HUES6 (cell line): Measurements from ENCODE around the gene THEM4.

ENCODE experiments used
- H3K27ac ChIP-seq: 2 replicates; pipeline ENCODE4 v1.7.0; 2013; ENCODE audit warnings: low read depth, mild to moderate bottlenecking, low read length, inconsistent platforms
- H3K27me3 ChIP-seq: 2 replicates; pipeline ENCODE4 v1.6.1; 2013; ENCODE audit warnings: low read length; ENCODE audit not compliant: control insufficient read depth, insufficient read depth
- H3K36me3 ChIP-seq: 2 replicates; pipeline ENCODE4 v1.6.1; 2013; ENCODE audit warnings: low read length; ENCODE audit not compliant: control insufficient read depth, insufficient read depth
- H3K4me1 ChIP-seq: 2 replicates; pipeline ENCODE4 v1.6.1; 2013; ENCODE audit warnings: low read length; ENCODE audit not compliant: control insufficient read depth, insufficient read depth
- H3K4me3 ChIP-seq: 2 replicates; pipeline ENCODE4 v1.5.1; 2013; ENCODE audit warnings: low read depth, low read length
- H3K9ac ChIP-seq: one replicate; pipeline ENCODE4 v1.6.1; 2013; ENCODE audit warnings: mild to moderate bottlenecking, low read length
- H3K9me3 ChIP-seq: 2 replicates; pipeline ENCODE4 v1.6.1; 2013; ENCODE audit warnings: low read depth, low read length; ENCODE audit not compliant: control insufficient read depth, insufficient read depth

The THEM4 gene

DNA sequence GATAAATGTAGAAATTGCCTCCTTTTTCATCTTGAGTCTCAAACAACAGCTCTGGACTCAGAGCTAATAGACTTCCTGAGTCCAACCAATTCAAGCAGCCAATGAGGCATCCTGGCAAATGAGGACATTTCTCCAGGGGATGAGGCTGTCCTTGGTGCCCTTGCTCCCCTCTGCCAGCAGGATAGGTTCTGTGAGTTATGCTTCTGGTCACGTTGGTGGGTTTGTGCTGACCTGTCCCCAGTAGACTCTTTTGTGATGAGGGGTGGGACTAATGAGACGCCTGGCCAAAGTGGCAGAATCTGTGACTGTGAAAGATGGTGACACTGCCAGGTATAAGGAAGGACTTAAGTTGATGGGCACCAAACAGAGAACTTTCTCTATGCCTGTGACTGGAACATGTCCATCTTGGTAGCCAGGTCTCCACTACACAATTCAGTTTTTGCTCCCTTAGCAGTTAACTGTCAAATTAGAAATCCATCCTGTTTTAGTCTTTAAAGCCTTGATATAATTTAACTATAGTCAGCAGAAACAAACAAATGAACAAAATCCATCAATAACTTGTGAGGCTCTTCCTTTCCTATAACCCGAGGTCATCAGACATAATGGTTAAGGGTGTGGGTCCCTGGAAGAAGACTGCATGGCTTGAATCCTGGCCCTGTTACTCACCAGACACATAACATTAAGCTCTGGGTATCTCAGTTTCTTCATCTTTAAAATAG lies 35.7 kb upstream of the THEM4 start:
- Histone ChIP-seq H3K27me3 (no peaks in the 10 kb centered on the region), H3K9ac (no peak overlapping the region), H3K36me3 (no peaks in the 10 kb centered on the region), H3K9me3 (no peaks in the 10 kb centered on the region), H3K4me3 (no peak overlapping the region), H3K4me1 (peaks cover 34% of the 10 kb centered on the region), H3K27ac (peak overlapping the region; percentile 62; the same call in 1 of the 2 replicates)

DNA sequence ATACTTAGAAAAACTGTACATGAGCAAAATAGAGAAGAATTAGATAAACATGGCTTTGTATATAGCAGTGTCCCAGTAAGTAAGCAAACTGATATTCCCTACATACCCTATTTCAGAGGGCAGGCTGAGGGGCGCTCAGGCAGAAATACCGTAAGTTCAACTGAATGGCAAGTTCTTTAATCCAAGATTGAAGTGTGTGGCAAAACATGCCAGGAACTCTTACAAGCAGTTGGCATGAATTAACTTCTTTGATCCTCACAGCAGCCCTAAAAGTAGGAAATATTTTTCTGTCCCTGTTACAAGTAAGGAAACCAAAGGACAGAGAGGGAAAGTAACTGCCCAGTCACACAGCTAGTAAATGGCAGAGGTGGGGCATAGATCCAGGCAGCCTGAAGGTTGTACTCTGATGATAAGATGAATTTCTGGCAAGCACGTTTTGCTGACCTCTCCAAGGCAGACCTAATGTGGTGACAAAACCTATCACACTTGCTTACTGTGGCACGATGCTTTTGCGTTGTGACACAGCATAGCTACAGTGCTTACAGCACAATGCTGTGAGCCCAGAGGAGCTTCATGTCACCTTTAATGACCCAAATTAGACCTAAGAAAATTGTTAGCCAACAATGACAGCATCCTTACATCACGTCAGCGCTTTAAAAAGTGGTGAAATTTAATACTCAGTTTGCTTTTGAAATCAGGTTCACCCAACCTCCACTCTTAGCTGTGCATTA lies 35.0 kb upstream of the THEM4 start:
- no peaks in the 10 kb centered on the region for H3K27me3 ChIP-seq
- H3K9me3 ChIP-seq: no peaks in the 10 kb centered on the region
- H3K9ac ChIP-seq: no peak overlapping the region
- peaks cover 34% of the 10 kb centered on the region for H3K4me1 ChIP-seq
- H3K4me3 ChIP-seq: no peak overlapping the region
- H3K27ac ChIP-seq: no peak overlapping the region
- H3K36me3 ChIP-seq: no peaks in the 10 kb centered on the region

DNA sequence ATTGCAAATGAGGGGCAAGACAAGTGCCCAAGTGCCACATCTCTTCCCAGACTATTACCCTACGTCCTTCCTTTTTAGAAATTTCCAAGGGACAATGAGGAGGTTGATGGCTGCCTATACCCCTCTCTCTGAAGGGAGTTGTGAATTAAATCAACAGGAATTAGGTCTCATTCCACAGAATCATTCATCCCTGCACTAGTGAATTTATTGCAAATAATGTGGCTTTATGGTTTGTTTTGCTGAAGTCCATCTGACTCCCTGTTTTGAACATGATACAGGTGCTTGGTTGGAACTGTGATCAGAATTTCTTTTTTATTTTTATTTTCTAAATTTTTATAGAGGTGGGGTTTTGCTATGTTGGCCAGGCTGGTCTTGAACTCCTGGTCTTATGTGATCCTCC lies 34.3 kb upstream of the THEM4 start:
- H3K27ac ChIP-seq: no peak overlapping the region
- no peak overlapping the region for H3K4me3 ChIP-seq
- no peaks in the 10 kb centered on the region for H3K9me3 ChIP-seq
- H3K36me3 ChIP-seq: no peaks in the 10 kb centered on the region
- no peak overlapping the region for H3K9ac ChIP-seq
- no peaks in the 10 kb centered on the region for H3K27me3 ChIP-seq
- peaks cover 34% of the 10 kb centered on the region for H3K4me1 ChIP-seq

DNA sequence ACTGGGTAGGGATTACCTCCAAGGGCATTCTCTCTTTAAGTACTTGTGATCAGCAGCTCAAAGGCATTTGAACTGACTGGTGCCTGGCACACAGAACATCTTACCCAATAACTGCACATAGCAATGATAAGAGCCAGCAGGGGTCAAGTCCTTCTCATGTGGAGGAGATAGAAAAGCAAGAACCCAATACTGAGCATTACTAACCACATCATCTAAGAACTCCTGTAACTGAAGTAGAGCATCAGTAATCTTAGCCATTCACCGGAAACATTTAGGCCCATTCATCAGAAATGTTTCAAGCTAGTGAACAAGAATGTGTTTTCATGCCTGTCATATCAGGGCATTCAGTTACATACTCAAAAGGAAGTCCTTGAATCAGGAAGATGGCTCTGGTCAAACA lies 33.6 kb upstream of the THEM4 start:
- Histone ChIP-seq H3K9ac (no peak overlapping the region), H3K36me3 (no peaks in the 10 kb centered on the region), H3K4me1 (peaks cover 34% of the 10 kb centered on the region), H3K9me3 (no peaks in the 10 kb centered on the region), H3K4me3 (no peak overlapping the region), H3K27ac (no peak overlapping the region), H3K27me3 (no peaks in the 10 kb centered on the region)

DNA sequence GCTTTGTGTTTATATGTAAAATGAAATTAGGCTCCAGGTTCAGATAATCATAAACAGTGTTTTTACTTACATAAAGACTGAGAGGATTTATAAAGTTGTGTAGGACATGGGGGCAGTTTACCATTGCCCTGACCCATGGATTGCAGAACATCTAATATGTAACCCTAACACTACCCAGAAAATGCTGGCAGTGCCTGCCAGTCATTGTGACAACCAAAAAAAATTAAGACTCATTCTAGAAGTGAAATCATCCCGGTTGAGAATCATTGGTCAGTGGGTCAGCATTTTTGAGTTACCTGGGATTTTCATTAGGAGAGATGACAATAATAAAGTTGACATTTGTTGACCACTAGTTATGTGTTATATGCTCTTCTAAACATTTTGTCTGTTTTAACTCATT lies 31.2 kb upstream of the THEM4 start:
- no peaks in the 10 kb centered on the region for H3K27me3 ChIP-seq
- no peaks in the 10 kb centered on the region for H3K9me3 ChIP-seq
- no peak overlapping the region for H3K27ac ChIP-seq
- H3K9ac ChIP-seq: no peak overlapping the region
- no peak overlapping the region for H3K4me3 ChIP-seq
- H3K4me1 ChIP-seq: peaks cover 20% of the 10 kb centered on the region
- H3K36me3 ChIP-seq: no peaks in the 10 kb centered on the region

DNA sequence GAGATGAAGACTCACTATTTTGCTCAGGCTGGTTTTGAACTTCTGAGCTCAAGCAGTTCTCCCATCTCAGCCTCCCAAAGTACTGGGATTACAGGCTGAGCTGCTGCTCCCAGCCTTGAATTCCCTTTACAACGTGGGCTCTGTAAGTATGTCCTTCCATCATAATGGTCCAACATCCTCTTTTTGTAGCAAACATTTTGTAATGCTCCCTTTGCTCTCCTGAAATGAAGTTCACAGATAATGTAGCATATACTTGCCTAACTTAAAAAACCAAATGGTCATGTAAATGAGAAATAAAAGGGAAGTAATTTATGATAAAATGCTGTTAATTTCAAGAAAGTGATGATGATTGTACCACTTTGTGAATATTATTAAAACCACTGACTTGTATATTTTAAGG lies 30.5 kb upstream of the THEM4 start:
- Histone ChIP-seq H3K9ac (no peak overlapping the region), H3K27ac (no peak overlapping the region), H3K9me3 (no peaks in the 10 kb centered on the region), H3K36me3 (no peaks in the 10 kb centered on the region), H3K27me3 (no peaks in the 10 kb centered on the region), H3K4me1 (peaks cover 19% of the 10 kb centered on the region), H3K4me3 (no peak overlapping the region)

DNA sequence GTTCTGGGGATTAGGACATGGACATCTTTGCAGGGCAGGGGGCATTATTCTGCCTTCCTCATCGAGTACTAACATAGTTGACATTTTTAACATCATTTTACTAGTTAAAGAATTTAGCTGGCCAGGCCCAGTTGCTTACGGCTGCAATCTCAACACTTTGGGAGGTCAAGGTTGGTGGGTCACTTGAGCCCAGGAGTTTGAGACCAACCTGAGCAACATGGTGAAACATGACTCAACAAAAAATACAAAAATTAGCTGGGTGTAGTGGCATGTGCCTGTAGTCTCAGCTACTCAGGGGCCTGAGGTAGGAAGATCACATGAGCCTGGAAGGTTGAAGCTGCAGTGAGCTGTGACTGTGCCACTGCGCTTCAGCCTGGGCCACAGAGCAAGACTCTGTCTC lies 29.8 kb upstream of the THEM4 start:
- Histone ChIP-seq H3K9me3 (no peaks in the 10 kb centered on the region), H3K36me3 (no peaks in the 10 kb centered on the region), H3K4me1 (peaks cover 15% of the 10 kb centered on the region), H3K27me3 (no peaks in the 10 kb centered on the region), H3K4me3 (no peak overlapping the region), H3K27ac (no peak overlapping the region), H3K9ac (no peak overlapping the region)

DNA sequence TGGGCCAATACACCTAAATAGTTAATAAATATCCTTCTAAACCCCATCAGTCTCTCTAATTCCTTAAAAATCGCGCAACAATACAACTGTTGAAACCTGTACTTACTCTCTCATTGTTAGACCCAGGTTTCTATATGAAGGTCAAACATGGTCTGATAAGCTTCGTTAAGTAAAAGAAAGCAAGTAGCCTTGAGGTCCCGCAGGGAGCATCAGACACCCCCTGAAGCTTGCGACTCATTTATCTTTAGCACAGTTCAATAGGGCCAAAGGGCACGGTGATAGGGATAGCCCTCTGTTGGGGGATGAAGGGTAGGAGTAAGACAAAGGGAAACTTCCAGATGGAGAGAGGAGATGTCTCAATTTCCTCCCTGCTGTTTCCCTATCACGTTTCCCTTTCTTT lies 27.3 kb upstream of the THEM4 start:
- H3K9ac ChIP-seq: no peak overlapping the region
- no peaks in the 10 kb centered on the region for H3K27me3 ChIP-seq
- no peak overlapping the region for H3K27ac ChIP-seq
- peaks cover 15% of the 10 kb centered on the region for H3K4me1 ChIP-seq
- no peak overlapping the region for H3K4me3 ChIP-seq
- H3K9me3 ChIP-seq: no peaks in the 10 kb centered on the region
- H3K36me3 ChIP-seq: no peaks in the 10 kb centered on the region

DNA sequence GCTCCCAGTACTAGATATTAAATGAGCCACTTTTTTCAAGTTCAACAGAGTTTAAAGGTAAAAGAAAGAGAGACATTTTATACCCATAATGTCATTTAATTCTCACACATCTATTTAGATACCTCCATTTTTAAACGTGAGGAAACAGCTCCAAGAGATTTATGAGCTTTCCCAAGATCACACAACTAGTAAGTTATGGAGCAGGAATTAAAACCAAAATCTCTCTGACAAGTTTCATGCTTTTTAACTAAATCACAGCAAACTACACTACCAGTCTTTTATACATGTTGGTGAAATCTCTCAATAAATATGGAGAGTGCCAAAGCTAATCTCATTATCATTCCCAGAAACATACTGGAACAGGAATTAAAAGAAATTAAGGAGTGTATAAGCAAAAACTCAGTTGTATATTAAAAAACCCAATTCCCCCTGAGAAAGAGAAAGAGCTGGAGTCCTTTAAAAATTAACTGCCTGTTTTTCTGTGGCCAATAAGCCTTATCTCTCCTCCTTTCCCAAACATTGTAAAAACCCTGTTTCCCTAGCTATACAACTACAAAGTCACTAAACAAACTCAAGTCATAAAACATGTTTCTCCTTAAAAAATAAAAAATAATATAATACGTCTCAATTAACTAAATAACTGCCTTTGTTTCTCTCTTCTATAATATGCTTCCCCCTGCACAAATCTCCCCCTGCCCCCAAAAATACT lies 26.7 kb upstream of the THEM4 start:
- Histone ChIP-seq H3K36me3 (no peaks in the 10 kb centered on the region), H3K9me3 (no peaks in the 10 kb centered on the region), H3K27me3 (no peaks in the 10 kb centered on the region), H3K27ac (no peak overlapping the region), H3K4me3 (no peak overlapping the region), H3K4me1 (peaks cover 10% of the 10 kb centered on the region), H3K9ac (no peak overlapping the region)

DNA sequence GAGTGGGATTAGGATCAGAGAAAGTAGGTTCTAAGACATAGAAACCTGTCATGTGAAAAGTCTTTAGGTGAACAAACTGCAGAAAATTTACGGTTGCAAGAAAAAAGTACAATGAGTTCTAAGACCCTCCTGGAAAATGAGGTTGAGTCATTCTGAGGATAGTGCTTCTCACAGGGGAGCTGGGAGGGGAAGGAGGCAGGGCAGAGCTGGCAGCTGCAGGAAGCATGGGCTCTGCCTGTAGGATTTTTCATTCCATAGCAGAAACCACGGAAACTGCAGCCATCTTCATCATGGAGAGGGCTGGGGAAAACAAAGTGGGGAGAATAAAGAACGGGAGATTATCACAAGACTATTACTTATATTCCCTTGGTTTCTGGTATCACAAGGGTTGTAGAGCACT lies 25.8 kb upstream of the THEM4 start:
- H3K27me3 ChIP-seq: no peaks in the 10 kb centered on the region
- H3K36me3 ChIP-seq: no peaks in the 10 kb centered on the region
- peaks cover 8% of the 10 kb centered on the region for H3K4me1 ChIP-seq
- H3K9ac ChIP-seq: no peak overlapping the region
- no peak overlapping the region for H3K27ac ChIP-seq
- H3K9me3 ChIP-seq: peaks cover 2% of the 10 kb centered on the region; the same call in 1 of the 2 replicates
- no peak overlapping the region for H3K4me3 ChIP-seq

DNA sequence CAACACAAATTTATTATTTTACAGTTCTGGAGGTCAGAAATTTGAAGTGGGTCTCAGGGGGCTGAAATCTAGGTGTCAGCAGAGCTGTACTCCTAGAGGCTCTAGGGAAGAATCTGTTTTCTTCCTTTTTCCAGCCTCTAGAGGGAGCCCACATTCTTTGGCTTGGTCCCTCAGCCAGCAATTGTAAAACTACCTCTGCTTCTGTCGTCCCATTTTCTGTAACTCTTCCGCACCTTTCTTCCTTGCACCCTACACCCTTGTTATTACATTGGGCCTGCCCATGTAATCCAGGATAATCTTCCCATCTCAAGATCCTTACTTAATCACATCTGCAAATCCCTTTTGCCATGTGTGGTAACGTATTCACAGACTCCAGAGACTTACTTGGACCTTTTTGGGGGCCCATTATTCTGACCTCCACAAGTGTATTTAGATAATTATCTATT lies 24.8 kb upstream of the THEM4 start:
- no peak overlapping the region for H3K27ac ChIP-seq
- no peak overlapping the region for H3K9ac ChIP-seq
- no peaks in the 10 kb centered on the region for H3K36me3 ChIP-seq
- H3K4me3 ChIP-seq: no peak overlapping the region
- peaks cover 6% of the 10 kb centered on the region; the same call in 1 of the 2 replicates for H3K9me3 ChIP-seq
- H3K27me3 ChIP-seq: no peaks in the 10 kb centered on the region
- peaks cover 8% of the 10 kb centered on the region for H3K4me1 ChIP-seq
